ENCODE results near the gene ENOX1. TPM values are rescaled to one million over a fixed set of nuclear protein-coding genes. Genes with fewer than 3 reads are reported as not detected.

ENOX1 gene
- total RNA-seq, 1 experiment from 2014 or later = 0.95 TPM

DNA sequence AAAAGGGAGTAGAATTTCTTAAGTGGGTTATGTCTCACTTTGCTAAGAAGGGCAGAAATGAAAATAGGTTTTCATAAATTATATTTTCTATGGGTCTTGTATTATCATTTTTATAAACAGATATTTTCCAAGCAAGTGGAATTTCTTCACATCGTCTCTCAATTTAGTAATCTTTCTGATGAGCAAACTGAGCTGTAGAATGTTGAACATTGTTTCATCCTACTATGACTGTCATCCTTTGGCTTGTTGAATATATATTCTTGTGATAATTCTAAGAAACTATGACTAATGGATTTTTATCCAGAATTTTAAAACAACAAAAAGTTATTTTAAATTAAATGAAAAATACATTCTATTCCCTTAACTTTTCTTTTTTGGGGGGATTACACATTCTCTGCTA, 313.8 kb downstream of the ENOX1 start:
- Histone ChIP-seq H3K4me1 (ENCODE audit: insufficient read depth, low read length) (no peaks in the 10 kb centered on the region), H4K20me1 (ENCODE audit: low read length) (no peaks in the 10 kb centered on the region), H3K27ac (ENCODE audit: low read length) (no peak overlapping the region), H3K27me3 (ENCODE audit: low read length) (no peaks in the 10 kb centered on the region), H3K4me3 (ENCODE audit: low read length) (no peak overlapping the region), H3K9ac (ENCODE audit: low read length) (no peak overlapping the region), H3K9me2 (replicated peaks; ENCODE audit: low read length) (no peaks in the 10 kb centered on the region), H2AFZ (ENCODE audit: low read length) (no peak overlapping the region), H3K9me3 (ENCODE audit: low read length) (no peaks in the 10 kb centered on the region), H3K79me2 (ENCODE audit: low read length) (no peaks in the 10 kb centered on the region), H3F3A (ENCODE audit: low read length, unreplicated experiment) (no peaks in the 10 kb centered on the region), H3K36me3 (ENCODE audit: low read depth, low read length) (no peaks in the 10 kb centered on the region), H3K4me2 (ENCODE audit: low read length) (no peak overlapping the region)
- TF ChIP-seq, protein P1, sequence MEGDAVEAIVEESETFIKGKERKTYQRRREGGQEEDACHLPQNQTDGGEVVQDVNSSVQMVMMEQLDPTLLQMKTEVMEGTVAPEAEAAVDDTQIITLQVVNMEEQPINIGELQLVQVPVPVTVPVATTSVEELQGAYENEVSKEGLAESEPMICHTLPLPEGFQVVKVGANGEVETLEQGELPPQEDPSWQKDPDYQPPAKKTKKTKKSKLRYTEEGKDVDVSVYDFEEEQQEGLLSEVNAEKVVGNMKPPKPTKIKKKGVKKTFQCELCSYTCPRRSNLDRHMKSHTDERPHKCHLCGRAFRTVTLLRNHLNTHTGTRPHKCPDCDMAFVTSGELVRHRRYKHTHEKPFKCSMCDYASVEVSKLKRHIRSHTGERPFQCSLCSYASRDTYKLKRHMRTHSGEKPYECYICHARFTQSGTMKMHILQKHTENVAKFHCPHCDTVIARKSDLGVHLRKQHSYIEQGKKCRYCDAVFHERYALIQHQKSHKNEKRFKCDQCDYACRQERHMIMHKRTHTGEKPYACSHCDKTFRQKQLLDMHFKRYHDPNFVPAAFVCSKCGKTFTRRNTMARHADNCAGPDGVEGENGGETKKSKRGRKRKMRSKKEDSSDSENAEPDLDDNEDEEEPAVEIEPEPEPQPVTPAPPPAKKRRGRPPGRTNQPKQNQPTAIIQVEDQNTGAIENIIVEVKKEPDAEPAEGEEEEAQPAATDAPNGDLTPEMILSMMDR (conservative IDR thresholded peaks at IDR 0.05; ENCODE audit: low read depth, low read length) = no peak
- no peak for TF ChIP-seq EZH2 (IDR thresholded peaks at IDR 0.05; ENCODE audit: low read length, unreplicated experiment)
- TF ChIP-seq EZH2phosphoT487 (IDR thresholded peaks at IDR 0.05; ENCODE audit: borderline replicate concordance, low read length) = no peak
- intact Hi-C loops (cut with micrococcal nuclease) = no loop called here
- POLR2A ChIA-PET (ENCODE audit: unreplicated experiment) = no interaction called here
- CTCF ChIA-PET = no interaction called here
- DNase-seq (no peak), ATAC-seq (no peak)
- BruUV-seq (replicated peaks) = no TSS peak

DNA sequence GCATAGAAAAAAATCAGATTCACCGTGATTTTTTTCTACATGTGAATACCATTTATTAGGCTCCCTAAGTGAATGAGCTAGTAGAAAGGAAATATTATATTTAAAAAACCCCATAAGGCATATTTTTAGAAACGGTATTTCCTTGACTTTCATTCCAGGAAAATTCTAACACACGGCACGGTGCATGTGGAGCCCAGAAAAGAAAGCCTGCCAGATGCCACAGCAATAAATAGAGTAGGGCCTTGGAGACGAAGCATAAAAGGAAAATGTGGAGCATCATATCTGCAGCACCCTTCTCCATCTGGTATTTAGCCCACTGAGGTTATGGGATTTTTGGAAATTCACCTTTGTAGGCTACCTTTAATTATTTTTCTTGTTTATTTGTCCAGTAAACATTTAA, 314.4 kb downstream of the ENOX1 start:
- no peak for TF ChIP-seq EZH2 (IDR thresholded peaks at IDR 0.05; ENCODE audit: low read length, unreplicated experiment)
- TF ChIP-seq, protein P1 (conservative IDR thresholded peaks at IDR 0.05; ENCODE audit: low read depth, low read length) = no peak
- TF ChIP-seq EZH2phosphoT487 (IDR thresholded peaks at IDR 0.05; ENCODE audit: borderline replicate concordance, low read length) = no peak
- BruUV-seq (replicated peaks) = no TSS peak

DNA sequence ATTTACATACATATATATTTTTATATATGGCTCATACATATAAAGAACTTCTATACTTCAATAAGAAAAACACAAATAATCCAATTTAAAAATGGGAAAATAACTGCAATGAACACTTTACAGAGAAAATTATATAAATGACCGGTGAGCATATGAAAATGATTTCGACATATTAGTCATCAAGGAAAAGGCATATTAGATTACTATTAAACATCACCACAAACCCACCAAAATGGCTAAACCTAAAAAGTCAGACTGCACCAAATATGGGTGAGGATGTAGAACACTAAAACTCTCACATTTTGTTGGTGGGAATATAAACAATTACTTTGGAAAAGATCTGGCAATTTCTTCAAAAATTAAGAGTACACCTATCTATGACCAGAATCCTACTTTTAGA, 316.2 kb downstream of the ENOX1 start:
- no peaks in the 10 kb centered on the region for H3K27me3 ChIP-seq (ENCODE audit: low read length)
- no peaks in the 10 kb centered on the region for H4K20me1 ChIP-seq (ENCODE audit: low read length)
- no peak overlapping the region for H2AFZ ChIP-seq (ENCODE audit: low read length)
- intact Hi-C loops (cut with micrococcal nuclease) = no loop called here
- no TSS peak for BruUV-seq (replicated peaks)
- ATAC-seq = no peak
- no peak overlapping the region for H3K4me2 ChIP-seq (ENCODE audit: low read length)
- H3K9me3 ChIP-seq (ENCODE audit: low read length) = no peaks in the 10 kb centered on the region
- POLR2A ChIA-PET (ENCODE audit: unreplicated experiment) = no interaction called here
- no peaks in the 10 kb centered on the region for H3F3A ChIP-seq (ENCODE audit: low read length, unreplicated experiment)
- no peaks in the 10 kb centered on the region for H3K79me2 ChIP-seq (ENCODE audit: low read length)
- DNase-seq = no peak
- no peak overlapping the region for H3K9ac ChIP-seq (ENCODE audit: low read length)
- no peak overlapping the region for H3K4me3 ChIP-seq (ENCODE audit: low read length)
- no peak overlapping the region for H3K27ac ChIP-seq (ENCODE audit: low read length)
- TF ChIP-seq EZH2phosphoT487 (IDR thresholded peaks at IDR 0.05; ENCODE audit: borderline replicate concordance, low read length) (no peak), EZH2 (IDR thresholded peaks at IDR 0.05; ENCODE audit: low read length, unreplicated experiment) (no peak)
- TF ChIP-seq, protein P1 (conservative IDR thresholded peaks at IDR 0.05; ENCODE audit: low read depth, low read length) = no peak
- CTCF ChIA-PET = no interaction called here
- H3K4me1 ChIP-seq (ENCODE audit: insufficient read depth, low read length) = no peaks in the 10 kb centered on the region
- H3K36me3 ChIP-seq (ENCODE audit: low read depth, low read length) = no peaks in the 10 kb centered on the region
- H3K9me2 ChIP-seq (replicated peaks; ENCODE audit: low read length) = no peaks in the 10 kb centered on the region

More for the DNA sequence above, 314.4 kb downstream of the ENOX1 start:
- Histone ChIP-seq H3F3A (ENCODE audit: low read length, unreplicated experiment) (no peaks in the 10 kb centered on the region), H3K4me3 (ENCODE audit: low read length) (no peak overlapping the region), H3K9me3 (ENCODE audit: low read length) (no peaks in the 10 kb centered on the region), H4K20me1 (ENCODE audit: low read length) (no peaks in the 10 kb centered on the region), H3K27me3 (ENCODE audit: low read length) (no peaks in the 10 kb centered on the region), H3K79me2 (ENCODE audit: low read length) (no peaks in the 10 kb centered on the region), H2AFZ (ENCODE audit: low read length) (no peak overlapping the region), H3K9ac (ENCODE audit: low read length) (no peak overlapping the region), H3K4me2 (ENCODE audit: low read length) (no peak overlapping the region), H3K4me1 (ENCODE audit: insufficient read depth, low read length) (no peaks in the 10 kb centered on the region), H3K36me3 (ENCODE audit: low read depth, low read length) (no peaks in the 10 kb centered on the region), H3K9me2 (replicated peaks; ENCODE audit: low read length) (no peaks in the 10 kb centered on the region), H3K27ac (ENCODE audit: low read length) (no peak overlapping the region)
- ChIA-PET CTCF (no interaction called here), POLR2A (ENCODE audit: unreplicated experiment) (no interaction called here)
- ATAC-seq = no peak
- intact Hi-C loops (cut with micrococcal nuclease) = no loop called here
- no peak for DNase-seq
